ENCODE data around the gene ACTRT2.

Gene ACTRT2

DNA sequence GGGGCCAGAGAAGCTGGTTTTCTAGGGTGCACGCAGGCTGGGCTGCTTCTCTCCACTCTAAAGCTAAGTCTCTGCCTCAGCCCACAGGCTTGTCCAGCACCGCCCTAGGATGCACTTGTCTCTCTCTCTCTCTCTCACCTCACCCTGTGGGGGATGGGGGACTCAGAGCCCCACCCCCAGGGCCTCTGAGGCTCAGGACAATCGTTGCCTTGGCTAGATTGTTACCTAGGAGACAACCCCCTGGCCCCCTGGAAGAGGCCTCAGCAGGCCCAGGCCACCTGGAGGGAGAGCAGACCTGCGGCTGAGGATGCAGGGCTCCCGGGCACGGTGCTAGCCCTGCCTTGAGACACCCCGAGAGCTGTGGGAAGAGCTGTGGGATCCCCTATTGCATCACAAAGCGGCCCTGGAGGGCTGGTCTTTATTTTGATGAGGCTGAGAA, at the start of gene ACTRT2:
TSS of gene ACTRT2 (plus strand) at position 235 of the 439 bp plus-strand sequence. CDS start 220 bp downstream, outside the sequence.
- DNase-seq, result no peak

GRCh38 chr1:2971609-2972008, 49.7 kb upstream of the ACTRT2 start:
- no peak for DNase-seq

- no peak for DNase-seq
Observed at GRCh38 chr1:2972011-2972878, 49.0 kb upstream of the ACTRT2 start.

GRCh38 chr1:2972879-2973575, 48.2 kb upstream of the ACTRT2 start:
- no peak for DNase-seq

- no peak for DNase-seq
Observed at GRCh38 chr1:2973601-2974593, 47.4 kb upstream of the ACTRT2 start.

DNA sequence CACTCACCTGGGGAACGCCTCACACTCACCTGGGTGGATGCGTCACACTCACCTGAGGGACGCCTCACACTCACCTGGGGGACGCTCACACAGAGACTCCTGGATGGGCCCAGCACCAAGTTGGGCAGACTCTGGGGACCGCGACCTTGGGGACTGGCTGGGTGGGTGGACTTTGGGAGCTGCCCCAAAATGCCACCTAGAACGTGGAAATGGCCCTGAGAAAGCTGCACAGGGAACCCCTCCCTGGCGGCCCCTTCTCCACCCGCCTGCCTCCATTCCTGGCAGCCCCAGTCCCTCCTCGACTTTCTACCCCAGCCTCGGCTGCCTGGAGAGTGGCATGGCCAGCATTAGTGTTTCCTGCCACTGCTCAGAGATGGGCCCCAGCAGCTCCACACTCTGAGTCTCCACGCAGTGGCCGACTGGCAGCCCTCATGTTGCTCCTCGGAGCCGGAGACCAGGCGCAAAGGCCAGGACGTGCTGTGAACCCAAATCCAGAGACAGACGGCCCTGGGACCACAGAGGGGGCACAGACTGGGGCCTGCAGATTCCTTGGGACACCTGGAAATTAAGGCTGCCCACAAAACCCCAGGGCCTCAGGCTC, 46.5 kb upstream of the ACTRT2 start:
- no peak for DNase-seq

GRCh38 chr1:2975466-2976179, 45.6 kb upstream of the ACTRT2 start:
- no peak for DNase-seq

DNA sequence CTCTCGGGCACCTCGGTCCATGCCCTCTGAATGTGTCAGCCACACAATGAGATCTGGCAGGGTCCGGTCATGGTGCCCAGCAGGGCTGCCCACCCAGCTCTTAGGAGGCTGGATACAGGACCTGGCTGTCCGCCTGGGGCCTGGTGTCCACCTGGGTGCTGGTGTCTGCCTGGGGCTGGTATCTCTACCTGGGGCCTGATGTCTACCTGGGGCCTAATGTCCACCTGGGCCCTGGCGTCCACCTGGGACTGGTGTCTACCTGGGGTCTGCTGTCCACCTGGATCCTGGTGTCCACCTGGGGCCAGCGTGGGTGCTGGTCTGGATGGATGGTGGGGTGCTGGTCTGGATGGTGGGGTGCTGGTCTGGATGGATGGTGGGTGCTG, 45.1 kb upstream of the ACTRT2 start:
- no peak for DNase-seq

- DNase-seq, result no peak
Observed at GRCh38 chr1:2977886-2978611, 43.2 kb upstream of the ACTRT2 start.

GRCh38 chr1:2978691-2979190, 42.5 kb upstream of the ACTRT2 start:
- no peak for DNase-seq

DNA sequence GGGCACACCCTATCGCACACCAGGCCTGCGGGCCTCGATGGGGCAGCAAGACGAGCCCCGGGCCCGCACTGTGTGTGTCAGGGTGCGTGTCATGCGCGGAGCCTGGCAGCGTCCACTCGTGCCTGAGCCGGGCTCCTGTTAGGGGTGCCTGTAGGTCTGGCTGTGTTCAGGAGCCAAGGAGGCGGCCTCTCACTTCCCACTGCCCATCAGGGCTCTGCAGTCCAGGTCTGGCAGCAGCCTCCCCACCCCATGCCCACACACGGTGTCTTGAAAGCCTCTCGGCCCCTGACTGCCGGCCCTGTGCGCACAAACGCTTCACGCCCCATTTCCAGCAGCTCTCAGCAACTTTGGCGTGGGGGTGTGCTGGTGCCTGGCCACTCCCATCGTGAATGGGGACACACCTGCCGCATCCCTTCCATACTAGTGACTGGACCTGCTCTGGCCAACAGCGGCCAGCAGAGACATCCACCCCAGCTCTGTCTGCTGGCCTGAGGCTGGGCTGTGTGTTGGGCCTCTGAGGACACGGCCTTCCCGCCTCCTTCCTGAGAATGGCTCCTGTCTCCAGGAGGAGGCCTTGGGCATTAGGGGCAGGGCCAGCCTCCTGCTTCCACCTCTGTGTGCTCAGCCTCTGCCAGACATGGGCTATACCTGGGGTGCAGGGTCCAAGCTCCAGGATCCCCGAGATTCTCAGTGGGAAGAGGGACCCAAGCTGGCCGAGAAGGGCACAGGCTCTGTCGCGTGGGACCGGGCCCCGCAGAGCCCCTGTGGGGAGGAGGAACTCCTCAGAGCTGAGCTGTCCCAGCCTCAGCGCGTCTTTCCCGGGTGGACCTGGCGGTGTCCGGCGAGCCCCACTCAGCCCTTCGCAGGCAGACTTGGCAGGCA, 41.8 kb upstream of the ACTRT2 start:
- DNase-seq, result no peak

GRCh38 chr1:2980073-2980791, 41.0 kb upstream of the ACTRT2 start:
- no peak for DNase-seq

DNA sequence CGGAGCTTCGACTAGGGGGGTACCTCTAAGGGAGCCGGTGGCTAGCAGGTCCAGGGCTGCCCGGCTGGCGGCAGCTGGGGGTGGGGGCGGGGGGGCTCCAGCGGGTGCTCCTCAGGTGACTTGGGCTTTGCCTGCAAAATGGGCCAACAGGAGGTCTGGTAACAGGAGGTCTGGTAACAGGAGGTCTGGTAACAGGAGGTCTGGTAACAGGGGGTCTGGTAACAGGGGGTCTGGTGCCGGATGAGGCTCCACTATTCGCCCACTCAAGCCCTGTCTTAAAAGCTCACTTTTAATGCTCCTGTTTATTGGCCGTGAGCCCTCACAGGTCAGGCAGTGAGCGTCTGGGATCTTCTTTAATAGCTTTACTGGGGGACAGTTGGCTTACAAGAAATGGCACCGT, 40.4 kb upstream of the ACTRT2 start:
- no peak for DNase-seq

GRCh38 chr1:2981388-2981787, 39.9 kb upstream of the ACTRT2 start:
- DNase-seq, result no peak

DNA sequence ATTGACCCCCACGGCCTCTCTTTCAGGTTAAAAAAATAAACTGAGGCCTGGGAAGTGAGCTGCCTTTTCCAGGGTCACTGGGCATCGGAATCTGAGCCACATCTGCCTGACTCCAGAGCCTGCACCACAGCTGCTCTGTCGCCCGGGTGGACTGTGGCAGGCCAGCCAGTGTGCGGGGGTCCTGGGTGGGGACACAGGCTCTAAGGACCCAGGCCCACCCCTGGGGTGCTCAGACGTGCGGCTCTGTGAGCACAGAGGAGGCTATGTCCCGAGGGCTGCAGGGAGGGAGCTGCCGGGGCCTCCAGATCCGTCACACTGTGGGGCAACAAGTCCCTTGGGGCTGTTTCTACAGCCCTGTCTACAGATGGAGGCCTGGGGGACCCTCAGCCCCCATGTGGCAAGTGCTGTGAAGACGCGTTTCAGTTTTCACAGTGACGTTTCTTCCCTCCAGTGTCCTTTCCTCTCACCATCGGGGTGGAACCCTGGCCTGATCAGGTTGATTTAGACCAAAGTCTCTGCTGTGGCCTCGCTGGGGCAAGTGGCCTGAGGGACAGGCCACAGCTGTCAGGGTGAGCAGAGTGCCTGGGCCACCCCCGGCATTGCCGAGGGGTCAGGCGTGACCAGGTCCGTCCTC, 39.2 kb upstream of the ACTRT2 start:
- no peak for DNase-seq

DNA sequence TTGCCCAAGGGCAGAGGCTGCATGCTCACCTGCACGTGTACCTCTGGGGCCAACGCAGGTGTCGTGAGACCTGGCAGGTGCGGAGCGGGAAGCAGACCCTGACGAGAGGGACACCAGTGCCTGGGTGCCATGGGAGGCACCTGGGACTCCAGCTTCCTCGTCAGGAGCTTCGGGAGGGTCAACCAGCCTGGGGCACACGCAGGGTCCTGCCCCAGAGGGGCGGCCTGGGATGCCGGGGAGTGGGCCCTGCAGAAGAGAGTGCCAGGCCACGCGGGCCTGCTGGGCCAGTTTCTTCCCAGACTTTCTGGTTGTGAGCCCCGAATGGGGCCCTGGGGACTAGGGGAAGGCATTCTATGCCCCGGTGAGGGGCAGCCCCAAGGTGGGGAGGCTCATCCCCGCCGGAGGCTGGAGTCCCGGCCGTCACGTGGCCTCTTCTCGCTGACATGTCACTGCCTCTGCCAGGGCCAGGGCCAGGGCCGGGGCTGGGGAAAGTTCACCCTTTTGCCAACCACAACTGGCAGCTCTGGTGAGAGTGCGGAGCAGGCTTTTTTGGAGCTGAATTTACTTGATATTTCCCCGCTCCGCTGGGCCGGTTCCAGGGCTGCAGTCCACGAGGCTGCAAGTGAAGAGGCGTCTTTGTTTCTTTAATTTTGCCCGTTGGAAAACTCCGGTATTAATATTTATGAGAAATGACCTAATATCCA, 38.5 kb upstream of the ACTRT2 start:
- DNase-seq, result no peak

DNA sequence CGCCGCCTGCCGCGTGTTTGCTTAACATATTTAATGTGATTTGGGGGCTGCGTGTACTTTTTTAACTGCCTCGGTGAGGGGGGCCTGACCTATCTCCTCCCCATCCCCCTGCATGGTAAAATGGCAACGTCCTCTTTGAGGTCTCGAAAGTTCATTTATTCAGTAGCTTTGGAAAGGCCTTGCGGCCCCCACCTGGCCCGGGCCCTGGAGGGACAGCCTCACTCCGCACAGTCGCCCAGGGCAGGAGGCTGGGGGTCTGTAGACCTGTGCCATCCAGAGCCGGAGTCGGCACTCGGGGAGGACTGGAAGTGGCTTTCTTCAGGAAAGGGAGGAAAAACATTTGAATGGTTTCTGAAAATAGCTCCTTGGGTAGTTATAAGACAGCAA, 38.0 kb upstream of the ACTRT2 start:
- DNase-seq, result no peak
